Neuronal stem cell (in vitro differentiated cells): Measurements from ENCODE around the gene DOCK3.
"Not testable (repeated sequence)": the region's sequence is repeated elsewhere in the genome, so short reads cannot be mapped to it uniquely, and the experiment has no call there.

Source experiments
- DNase-seq: peaks from one replicate; pipeline ENCODE4 v3.0.0-alpha.2; 2013; ENCODE audit warnings: low spot score
- H2AFZ ChIP-seq: one replicate; pipeline ENCODE4 v1.6.1; 2013; ENCODE audit warnings: mild to moderate bottlenecking, low read length, inconsistent platforms
- H2AK5ac ChIP-seq: 2 replicates; pipeline ENCODE4 v1.6.1; 2013; ENCODE audit warnings: low read depth, mild to moderate bottlenecking, inconsistent platforms, low read length, moderate library complexity, mixed read lengths
- H2BK120ac ChIP-seq: 2 replicates; pipeline ENCODE4 v1.6.1; 2013; ENCODE audit warnings: low read depth, mild to moderate bottlenecking, inconsistent platforms, low read length, moderate library complexity, mixed read lengths
- H2BK12ac ChIP-seq: one replicate; pipeline ENCODE4 v1.6.1; 2013; ENCODE audit warnings: low read length, inconsistent platforms
- H2BK15ac ChIP-seq: 2 replicates; pipeline ENCODE4 v1.6.1; 2013; ENCODE audit warnings: mild to moderate bottlenecking, low read length, inconsistent platforms, mixed read lengths
- H2BK5ac ChIP-seq: one replicate; pipeline ENCODE4 v1.6.1; 2013; ENCODE audit warnings: inconsistent platforms, mild to moderate bottlenecking, low read length, moderate library complexity
- H3K14ac ChIP-seq: one replicate; pipeline ENCODE4 v1.6.1; 2013; ENCODE audit warnings: low read length, inconsistent platforms
- H3K18ac ChIP-seq: 2 replicates; pipeline ENCODE4 v1.6.1; 2013; ENCODE audit warnings: low read length, inconsistent platforms
- H3K23ac ChIP-seq: 2 replicates; pipeline ENCODE4 v1.6.1; 2013; ENCODE audit warnings: low read depth, mild to moderate bottlenecking, mixed read lengths, low read length, inconsistent platforms; ENCODE audit not compliant: poor library complexity
- H3K27ac ChIP-seq: replicated peaks from 3 replicates; pipeline ENCODE4 v1.5.1; 2013; ENCODE audit warnings: low read length, inconsistent platforms
- H3K27me3 ChIP-seq, 3 experiments: 2 replicates each; pipeline ENCODE4 v1.6.1; 2013; ENCODE audit warnings: low read length in 3 of 3, mild to moderate bottlenecking in 2 of 3, inconsistent platforms in 1 of 3, low read depth in 1 of 3, mixed read lengths in 1 of 3, moderate library complexity in 1 of 3; ENCODE audit not compliant: control insufficient read depth in 3 of 3, insufficient read depth in 3 of 3
- H3K36me3 ChIP-seq, 2 donors: replicated peaks in 1 of 2; 2 replicates each; pipeline ENCODE4 v1.6.1; 2013; ENCODE audit warnings: low read length in 2 of 2; ENCODE audit not compliant: control insufficient read depth in 2 of 2, insufficient read depth in 2 of 2
- H3K4ac ChIP-seq: 2 replicates; pipeline ENCODE4 v1.6.1; 2013; ENCODE audit warnings: inconsistent platforms, mild to moderate bottlenecking, low read length, moderate library complexity
- H3K4me1 ChIP-seq, 2 donors: 1 replicate in 1 of 2; 2 replicates in 1 of 2; pipeline ENCODE4 v1.6.1; 2013; ENCODE audit warnings: low read length in 2 of 2, low read depth in 1 of 2; ENCODE audit not compliant: control insufficient read depth in 2 of 2, insufficient read depth in 1 of 2
- H3K4me2 ChIP-seq: one replicate; pipeline ENCODE4 v1.6.1; 2013; ENCODE audit warnings: mild to moderate bottlenecking, low read length, inconsistent platforms; ENCODE audit not compliant: insufficient read depth, poor library complexity, severe bottlenecking
- H3K4me3 ChIP-seq, 2 donors: 2 replicates each; pipeline ENCODE4 v1.5.1; 2013; ENCODE audit warnings: low read length in 2 of 2, mild to moderate bottlenecking in 2 of 2, inconsistent platforms in 1 of 2, moderate library complexity in 1 of 2
- H3K79me1 ChIP-seq: one replicate; pipeline ENCODE4 v1.6.1; 2013; ENCODE audit warnings: low read depth, mild to moderate bottlenecking, inconsistent platforms, low read length, moderate library complexity
- H3K9ac ChIP-seq: one replicate; pipeline ENCODE4 v1.6.1; 2013; ENCODE audit warnings: mild to moderate bottlenecking, low read depth, low read length, inconsistent platforms; ENCODE audit not compliant: poor library complexity
- H3K9me3 ChIP-seq, 2 donors: replicated peaks in 1 of 2; 2 replicates each; pipeline versions ENCODE3 to v1.6.1; 2013; ENCODE audit warnings: low read length in 2 of 2, mild to moderate bottlenecking in 2 of 2, inconsistent platforms in 1 of 2, low read depth in 1 of 2, mixed read lengths in 1 of 2, moderate library complexity in 1 of 2; ENCODE audit not compliant: control insufficient read depth in 2 of 2, insufficient read depth in 1 of 2
- H4K8ac ChIP-seq: one replicate; pipeline ENCODE4 v1.6.1; 2013; ENCODE audit warnings: low read depth, mild to moderate bottlenecking, inconsistent platforms, low read length, moderate library complexity
- H4K91ac ChIP-seq: one replicate; pipeline ENCODE4 v1.6.1; 2013; ENCODE audit warnings: low read length, low read depth, mild to moderate bottlenecking, inconsistent platforms; ENCODE audit not compliant: poor library complexity
- WGBS, 2 donors: extraction: QIAGEN DNeasy Blood & Tissue Kit; methylation state at CpG; one replicate each; pipeline ENCODE4 v1.1.7; 2013; ENCODE audit warnings: missing lambda C conversion rate in 2 of 2, mixed read lengths in 1 of 2; ENCODE audit not compliant: insufficient read length in 2 of 2, insufficient replicate concordance in 1 of 2; ENCODE audit errors: extremely low coverage in 2 of 2; 5-methylcytosine and 5-hydroxymethylcytosine counted together

Gene DOCK3

DNA sequence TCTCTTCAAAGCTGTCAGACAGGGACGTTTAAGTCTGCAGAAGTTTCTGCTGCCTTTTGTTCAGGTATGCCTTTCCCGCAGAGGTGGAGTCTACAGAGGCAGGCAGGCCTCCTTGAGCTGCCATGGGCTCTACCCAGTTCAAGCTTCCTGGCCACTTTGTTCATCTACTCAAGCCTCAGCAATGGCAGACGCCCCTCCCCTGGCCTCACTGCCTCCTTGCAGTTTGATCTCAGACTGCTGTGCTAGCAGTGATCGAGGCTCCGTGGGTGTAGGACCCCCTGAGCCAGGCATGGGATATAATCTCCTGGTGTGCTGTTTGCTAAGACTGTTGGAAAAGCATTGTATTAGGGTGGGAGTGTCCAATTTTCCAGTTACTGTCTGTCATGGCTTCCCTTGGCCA lies 247.3 kb downstream of the DOCK3 start:
- H4K8ac ChIP-seq, H3K9me3 ChIP-seq, H2AK5ac ChIP-seq, H3K36me3 ChIP-seq, H2BK120ac ChIP-seq, H2AFZ ChIP-seq, H2BK12ac ChIP-seq, H3K4ac ChIP-seq, H3K79me1 ChIP-seq, H4K91ac ChIP-seq, H3K9ac ChIP-seq, H3K23ac ChIP-seq, H3K27ac ChIP-seq, H2BK15ac ChIP-seq, H2BK5ac ChIP-seq, H3K18ac ChIP-seq, H3K4me3 ChIP-seq, DNase-seq, H3K4me2 ChIP-seq, H3K14ac ChIP-seq, H3K27me3 ChIP-seq, H3K4me1 ChIP-seq: not testable (repeated sequence)
- WGBS, 2 donors: no CpG with 5 or more reads among the region's 5 CpGs

DNA sequence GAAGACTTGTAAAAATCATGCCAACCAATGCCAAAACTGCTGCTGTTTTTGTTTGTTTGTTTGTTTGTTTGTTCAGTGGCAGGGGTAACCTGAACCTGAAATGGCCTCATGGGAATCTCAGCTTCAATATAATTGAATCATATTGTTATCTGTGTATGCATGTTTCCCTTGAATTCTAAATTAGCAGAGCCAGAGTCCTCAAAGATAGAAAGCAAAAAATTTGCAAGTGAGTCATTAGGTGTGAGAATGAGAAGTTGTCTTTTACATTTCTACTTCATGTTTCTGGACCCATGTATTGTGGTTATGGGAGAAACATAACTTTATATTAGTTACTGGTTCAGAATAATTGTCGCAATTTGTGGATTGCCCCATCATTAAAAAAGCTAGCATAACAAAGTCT lies 249.2 kb downstream of the DOCK3 start:
- H4K8ac ChIP-seq: no peak overlapping the region
- no peak overlapping the region for H3K4ac ChIP-seq
- H3K4me2 ChIP-seq: no peak overlapping the region
- no peaks in the 10 kb centered on the region for H3K9me3 ChIP-seq
- H3K4me1 ChIP-seq: peaks cover 0 to 4% of the 10 kb centered on the region in 2 donors
- no peak overlapping the region for H3K14ac ChIP-seq
- no peak overlapping the region for H2BK120ac ChIP-seq
- H3K18ac ChIP-seq: no peak overlapping the region
- no peak overlapping the region for H3K4me3 ChIP-seq
- H3K9ac ChIP-seq: no peak overlapping the region
- H3K23ac ChIP-seq: no peak overlapping the region
- no peak for DNase-seq
- no peaks in the 10 kb centered on the region for H3K36me3 ChIP-seq
- no peak overlapping the region for H3K27ac ChIP-seq
- H2BK15ac ChIP-seq: no peak overlapping the region
- H3K27me3 ChIP-seq: no peaks in the 10 kb centered on the region
- no peak overlapping the region for H2AFZ ChIP-seq
- WGBS, 2 donors: no CpG with 5 or more reads among the region's 1 CpG
- H2AK5ac ChIP-seq: no peak overlapping the region
- no peaks in the 10 kb centered on the region for H3K79me1 ChIP-seq
- no peak overlapping the region for H4K91ac ChIP-seq
- H2BK12ac ChIP-seq: no peak overlapping the region
- no peak overlapping the region for H2BK5ac ChIP-seq

DNA sequence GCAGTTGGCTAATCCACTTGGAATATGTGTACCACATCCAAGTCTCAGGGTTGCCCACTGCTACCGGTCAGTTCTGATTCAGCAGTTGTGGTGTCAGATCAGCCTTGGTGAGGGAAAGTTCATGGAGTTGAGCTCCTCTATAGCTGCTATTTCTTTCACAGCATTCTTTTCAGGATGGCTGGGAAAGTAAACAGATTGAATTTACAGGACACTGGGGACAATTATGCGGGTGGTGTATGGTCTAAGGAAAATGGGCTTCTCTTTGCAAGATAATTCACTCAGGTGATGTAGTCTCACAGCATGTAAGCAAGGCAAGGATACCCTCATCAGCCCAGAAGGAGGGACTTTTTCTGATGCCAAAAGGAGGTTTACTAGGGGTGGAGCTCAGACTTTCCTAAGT lies 249.9 kb downstream of the DOCK3 start:
- no peak overlapping the region for H2AFZ ChIP-seq
- H2BK5ac ChIP-seq: no peak overlapping the region
- no peak for DNase-seq
- no CpG with 5 or more reads among the region's 2 CpGs for WGBS, 2 donors
- H2BK12ac ChIP-seq: no peak overlapping the region
- H3K4me3 ChIP-seq: no peak overlapping the region
- no peak overlapping the region for H3K4ac ChIP-seq
- H3K14ac ChIP-seq: no peak overlapping the region
- no peak overlapping the region for H4K91ac ChIP-seq
- peaks cover 0 to 4% of the 10 kb centered on the region in 2 donors for H3K4me1 ChIP-seq
- H3K36me3 ChIP-seq: no peaks in the 10 kb centered on the region
- H3K9ac ChIP-seq: no peak overlapping the region
- H3K79me1 ChIP-seq: no peaks in the 10 kb centered on the region
- no peak overlapping the region for H2BK120ac ChIP-seq
- no peak overlapping the region for H3K4me2 ChIP-seq
- H3K23ac ChIP-seq: no peak overlapping the region
- no peak overlapping the region for H3K27ac ChIP-seq
- H4K8ac ChIP-seq: no peak overlapping the region
- no peak overlapping the region for H2BK15ac ChIP-seq
- H3K27me3 ChIP-seq: no peaks in the 10 kb centered on the region
- no peaks in the 10 kb centered on the region for H3K9me3 ChIP-seq
- no peak overlapping the region for H2AK5ac ChIP-seq
- no peak overlapping the region for H3K18ac ChIP-seq

DNA sequence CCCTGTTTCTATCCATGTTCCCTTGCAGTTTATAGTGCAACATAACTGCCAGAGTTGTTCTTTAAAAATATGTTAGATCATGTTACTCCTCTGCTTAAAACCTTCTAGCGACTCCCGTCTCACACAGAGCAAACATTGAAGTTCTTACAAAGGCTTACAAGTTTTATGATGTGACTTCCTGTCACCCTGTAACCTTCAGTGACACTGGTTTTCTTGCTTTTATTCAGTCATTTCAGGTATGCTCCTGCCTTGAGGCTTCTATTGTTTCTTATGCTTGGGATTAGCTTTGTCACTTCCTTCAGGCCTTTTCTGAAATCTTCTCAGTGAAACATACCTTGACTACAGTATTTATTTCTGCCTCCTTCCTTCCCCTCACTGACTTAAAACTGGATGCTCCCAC lies 252.1 kb downstream of the DOCK3 start:
- Histone ChIP-seq H3K36me3 (no peaks in the 10 kb centered on the region), H3K27ac (no peak overlapping the region), H3K27me3 (peaks cover 0 to 4% (median 0%) of the 10 kb centered on the region in 3 experiments), H3K14ac (no peak overlapping the region), H2BK15ac (no peak overlapping the region), H2AFZ (no peak overlapping the region), H3K18ac (no peak overlapping the region), H3K4me2 (no peak overlapping the region), H2BK5ac (no peak overlapping the region), H4K8ac (no peak overlapping the region), H3K9me3 (no peaks in the 10 kb centered on the region), H3K4me1 (peaks cover 0 to 4% of the 10 kb centered on the region in 2 donors), H3K4me3 (no peak overlapping the region), H2BK12ac (no peak overlapping the region), H3K9ac (no peak overlapping the region), H3K4ac (no peak overlapping the region), H2AK5ac (no peak overlapping the region), H3K23ac (no peak overlapping the region), H4K91ac (no peak overlapping the region), H3K79me1 (no peaks in the 10 kb centered on the region), H2BK120ac (no peak overlapping the region)
- no peak for DNase-seq
- no CpG with 5 or more reads among the region's 2 CpGs for WGBS, 2 donors
